ENCODE measurements around the gene DST.

The DST gene

GRCh38 chr6:56424542-56425083, 218.1 kb downstream of the DST start:
- no peak for DNase-seq

- no peak for DNase-seq
Measured at GRCh38 chr6:56424064-56424463, 218.6 kb downstream of the DST start.

DNA sequence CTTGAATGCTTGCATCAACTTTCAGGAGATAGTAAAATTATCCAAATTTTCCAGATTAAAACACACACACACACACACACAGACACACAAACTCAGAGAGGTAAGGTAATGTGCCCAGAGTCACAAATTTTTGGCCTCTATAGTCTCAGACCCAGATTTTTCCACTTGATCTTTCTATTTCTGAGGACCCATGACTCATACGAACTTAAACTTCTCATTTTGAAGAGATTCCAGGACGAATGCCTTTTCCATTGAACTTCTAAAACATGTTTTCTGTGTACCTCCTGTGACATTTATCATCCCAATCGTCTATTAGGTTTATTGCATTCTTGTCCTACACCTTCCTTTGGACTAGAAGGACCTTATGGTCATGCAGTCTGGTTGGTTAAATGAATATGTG, 222.4 kb downstream of the DST start:
- DNase-seq = no peak

DNA sequence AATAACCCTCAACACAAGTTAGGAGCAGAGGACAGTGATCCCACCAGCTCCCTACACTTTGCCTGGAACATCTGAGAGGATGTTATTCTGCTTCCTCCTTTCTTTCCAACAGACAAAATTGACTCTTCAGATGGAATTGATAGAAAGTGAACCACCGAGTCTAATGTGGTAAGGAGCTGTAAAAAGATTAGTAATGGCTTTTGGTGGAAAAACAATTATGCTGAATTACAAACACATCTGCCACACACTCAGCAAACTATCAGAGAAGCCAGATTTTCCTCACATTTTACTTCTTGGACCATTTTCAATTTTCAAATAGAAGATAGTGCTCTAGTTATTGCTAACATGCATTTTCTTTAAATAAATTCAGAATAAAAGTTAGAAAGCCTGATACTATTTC, 223.5 kb downstream of the DST start:
- DNase-seq = no peak

DNA sequence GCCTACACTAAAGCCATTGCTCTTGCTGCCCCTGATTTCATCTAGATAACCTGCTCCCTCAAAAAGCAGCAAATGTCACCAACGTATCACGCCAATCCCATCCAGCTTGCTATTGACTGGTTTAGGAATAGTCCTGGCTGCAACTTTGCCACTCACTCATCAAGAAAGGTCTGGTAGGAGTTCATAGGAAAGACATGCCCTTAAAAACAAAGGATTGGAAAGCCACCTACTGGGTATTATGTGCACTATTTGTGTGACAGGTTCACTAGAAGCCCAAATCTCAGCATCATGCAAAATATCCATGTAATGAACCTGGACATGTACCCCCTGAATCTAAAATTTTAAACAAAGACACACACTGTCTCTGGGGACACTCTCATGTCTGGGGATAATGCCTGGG, 224.9 kb downstream of the DST start:
- DNase-seq = no peak

DNA sequence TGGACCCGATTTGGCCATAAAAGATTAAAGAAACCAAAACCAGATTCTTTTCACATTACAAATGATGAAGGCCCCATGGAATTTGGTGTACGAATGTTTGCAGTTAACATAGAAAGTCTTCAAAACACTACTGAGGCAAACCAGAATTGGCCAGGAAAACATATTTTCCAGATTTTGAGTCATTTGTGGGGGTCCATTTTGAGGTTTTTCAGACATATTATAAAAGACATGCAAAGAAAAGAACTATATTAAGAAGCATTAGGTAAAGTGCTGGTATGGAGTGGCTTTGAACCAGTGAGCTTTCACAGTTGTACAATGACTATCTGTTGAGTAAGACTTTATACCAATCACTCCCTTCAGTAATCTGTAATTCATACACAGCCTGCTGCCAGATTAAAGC, 226.4 kb downstream of the DST start:
- DNase-seq = no peak

GRCh38 chr6:56408976-56409375, 233.7 kb downstream of the DST start:
- DNase-seq = no peak
